ENCODE results near the gene PIK3C2G. TPM values are rescaled to one million over a fixed set of nuclear protein-coding genes. Genes with fewer than 3 reads are reported as not detected.

Gene PIK3C2G
- total and polyA plus RNA-seq, 2 of the 4 experiments (the other 2 are of a cell fraction): not detected

GRCh38 chr12:18454330-18454729 is 193.0 kb downstream of the PIK3C2G start:
- WGBS, 2 experiments (ENCODE audit: extremely low coverage in 2 of 2, insufficient read length in 1 of 2): 54% methylated on average over 1 of the region's 1 CpG; no CpG with 5 or more reads in 1 of the 2 experiments
- Histone ChIP-seq H4K8ac (ENCODE audit: low read depth in 2 of 2, low read length in 2 of 2) (no peak overlapping the region), H3K4ac (ENCODE audit: low read depth, low read length) (no peak overlapping the region), H2BK5ac (ENCODE audit: low read depth, low read length, poor library complexity, severe bottlenecking) (no peak overlapping the region), H3K36me3 (ENCODE audit: control insufficient read depth, insufficient read depth, low read length) (no peaks in the 10 kb centered on the region), H3K27ac (ENCODE audit: insufficient read depth, low read length) (no peak overlapping the region), H2BK15ac (ENCODE audit: low read depth, low read length) (no peak overlapping the region), H2AFZ (replicated peaks; ENCODE audit: low read length, poor library complexity) (no peak overlapping the region), H3K18ac (ENCODE audit: low read depth, low read length) (no peak overlapping the region; the same call in 1 of the 2 replicates), H2BK20ac (ENCODE audit: low read depth, low read length) (no peak overlapping the region), H4K91ac (ENCODE audit: insufficient read depth, low read depth, low read length) (no peak overlapping the region), H3K9me3 (ENCODE audit: control insufficient read depth, insufficient read depth, low read length) (no peaks in the 10 kb centered on the region), H3K27me3 (ENCODE audit: control insufficient read depth, insufficient read depth, low read length) (no peaks in the 10 kb centered on the region), H3K9me1 (ENCODE audit: insufficient read depth, low read length) (no peaks in the 10 kb centered on the region), H2AK5ac (ENCODE audit: low read depth, low read length) (no peak overlapping the region), H3K23ac (ENCODE audit: low read depth, low read length) (no peak overlapping the region), H3K14ac (replicated peaks; ENCODE audit: low read depth, low read length) (no peak overlapping the region), H2AK9ac (replicated peaks; ENCODE audit: low read depth, low read length, poor library complexity) (no peak overlapping the region), H3K9ac (ENCODE audit: low read depth, low read length) (no peak overlapping the region), H3K79me1 (ENCODE audit: low read depth in 1 of 2, low read length in 2 of 2) (no peaks in the 10 kb centered on the region), H3K4me2 (ENCODE audit: low read depth, low read length) (no peak overlapping the region), H2BK120ac (ENCODE audit: low read depth, low read length) (no peak overlapping the region), H3K4me3 (ENCODE audit: insufficient read depth, low read depth, low read length) (no peak overlapping the region), H4K20me1 (ENCODE audit: insufficient read depth, low read length) (no peaks in the 10 kb centered on the region), H3K4me1 (ENCODE audit: control insufficient read depth, insufficient read depth, low read length) (no peaks in the 10 kb centered on the region), H3K56ac (ENCODE audit: extremely low read depth, insufficient read depth, low read length) (no peak overlapping the region), H4K5ac (ENCODE audit: low read depth, low read length) (no peak overlapping the region)
- DNase-seq (no peak), ATAC-seq (ENCODE audit: low read depth) (no peak)
- no peak for TF ChIP-seq FOS (IDR thresholded peaks at IDR 0.05; ENCODE audit: low read depth, low read length)
- TF ChIP-seq NFE2L2 (IDR thresholded peaks at IDR 0.05; ENCODE audit: low read depth, low read length): no peak
- no peak for TF ChIP-seq MAZ (IDR thresholded peaks at IDR 0.05; ENCODE audit: borderline replicate concordance, low read depth, low read length)
- no peak for TF ChIP-seq POLR2A (IDR thresholded peaks at IDR 0.05; ENCODE audit: low read depth, low read length)
- no peak for TF ChIP-seq RCOR1 (IDR thresholded peaks at IDR 0.05; ENCODE audit: insufficient replicate concordance, low read length)
- no peak for TF ChIP-seq CHD1 (IDR thresholded peaks at IDR 0.05; ENCODE audit: low read depth, low read length)
- no peak for TF ChIP-seq SMC3 (IDR thresholded peaks at IDR 0.05; ENCODE audit: low read depth, low read length)
- TF ChIP-seq, protein P1, sequence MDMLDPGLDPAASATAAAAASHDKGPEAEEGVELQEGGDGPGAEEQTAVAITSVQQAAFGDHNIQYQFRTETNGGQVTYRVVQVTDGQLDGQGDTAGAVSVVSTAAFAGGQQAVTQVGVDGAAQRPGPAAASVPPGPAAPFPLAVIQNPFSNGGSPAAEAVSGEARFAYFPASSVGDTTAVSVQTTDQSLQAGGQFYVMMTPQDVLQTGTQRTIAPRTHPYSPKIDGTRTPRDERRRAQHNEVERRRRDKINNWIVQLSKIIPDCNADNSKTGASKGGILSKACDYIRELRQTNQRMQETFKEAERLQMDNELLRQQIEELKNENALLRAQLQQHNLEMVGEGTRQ (IDR thresholded peaks at IDR 0.05; ENCODE audit: low read depth, low read length): no peak
- no peak for TF ChIP-seq CTCF (conservative IDR thresholded peaks at IDR 0.05; ENCODE audit: low read depth, low read length)
- no peak for TF ChIP-seq RFX5 (IDR thresholded peaks at IDR 0.05; ENCODE audit: low read depth, low read length)
- no peak for TF ChIP-seq MXI1 (IDR thresholded peaks at IDR 0.05; ENCODE audit: borderline replicate concordance, low read depth, low read length)
- TF ChIP-seq ELK1 (IDR thresholded peaks at IDR 0.05; ENCODE audit: borderline replicate concordance, low read depth, low read length): no peak
- no peak for TF ChIP-seq RAD21 (IDR thresholded peaks at IDR 0.05; ENCODE audit: low read length)
- TF ChIP-seq BHLHE40 (IDR thresholded peaks at IDR 0.05; ENCODE audit: low read depth, low read length): no peak
- in situ Hi-C loops (cut with MboI; ENCODE audit: low sequenced_read_pairs) (no loop called here), intact Hi-C loops (cut with micrococcal nuclease) (no loop called here), dilution Hi-C loops (cut with HindIII; ENCODE audit: low sequenced_read_pairs, unreplicated experiment) (no loop called here)
- BruUV-seq (replicated peaks): no TSS peak
- ChIA-PET CTCF (interaction anchor here (1.7 kb wide), 1 partner anchor 24 kb away, joined by 3 read pairs; no protein-coding TSS in a partner anchor), POLR2A (ENCODE audit: unreplicated experiment) (no interaction called here)

All from IMR-90 (cell line).